Measurements from ENCODE around the gene MSL3. TPM values are rescaled to one million over a fixed set of nuclear protein-coding genes. Genes with fewer than 3 reads are reported as not detected.
A peak's percentile ranks its signal among the peaks of the same experiment; 100 is the strongest.

MSL3 gene
- polyA plus RNA-seq, 3 donors: 65.5 to 105 (median 86.0) TPM

GRCh38 chrX:11770320-11770719, 12.3 kb downstream of the MSL3 start:
- H3K4me2 ChIP-seq (replicated peaks; ENCODE audit: extremely low read depth, low read length, poor library complexity, severe bottlenecking): no peak overlapping the region
- no peak overlapping the region for H3K4me3 ChIP-seq (replicated peaks in 1 of 3; ENCODE audit: low read depth in 2 of 3, low read length in 3 of 3)
- H3K36me3 Mint-ChIP-seq: peaks cover 53 to 71% of the 10 kb centered on the region in 2 donors
- no peaks in the 10 kb centered on the region for H3K79me2 ChIP-seq (ENCODE audit: insufficient read depth, low read length)
- peak; percentile 49 to 66 (median 62) for DNase-seq
- peaks cover 12% of the 10 kb centered on the region for H4K20me1 ChIP-seq (ENCODE audit: insufficient read depth, low read length)
- peaks cover 0 to 3% (median 0%) of the 10 kb centered on the region in 3 donors for H3K27me3 Mint-ChIP-seq (ENCODE audit: low read depth in 3 of 3)
- H3K4me3 Mint-ChIP-seq: no peak overlapping the region
- H3K27ac ChIP-seq (ENCODE audit: low read depth in 1 of 2, low read length in 2 of 2): no peak overlapping the region
- intact Hi-C loops (cut with micrococcal nuclease): loop anchor here (5.0 kb wide), 1 partner anchor 238 kb away; no protein-coding TSS in a partner anchor
- no peak overlapping the region for H3K9ac ChIP-seq (ENCODE audit: insufficient read depth, low read length, poor library complexity, severe bottlenecking)
- H3K27me3 ChIP-seq (ENCODE audit: control insufficient read depth in 2 of 2, insufficient read depth in 2 of 2, low read length in 2 of 2): no peaks in the 10 kb centered on the region
- peaks cover 0 to 6% of the 10 kb centered on the region in 2 donors for H3K4me1 ChIP-seq (ENCODE audit: control insufficient read depth in 1 of 2, insufficient read depth in 2 of 2, low read length in 2 of 2)
- no peaks in the 10 kb centered on the region for H3K9me3 Mint-ChIP-seq
- no peaks in the 10 kb centered on the region for H3K9me3 ChIP-seq (replicated peaks in 1 of 2; ENCODE audit: control insufficient read depth in 1 of 2, insufficient read depth in 1 of 2, low read length in 2 of 2)
- peak overlapping the region in 3 of 7 donors; percentile 54 to 69 (median 64) for H3K27ac Mint-ChIP-seq
- no peak overlapping the region for H2AFZ ChIP-seq (ENCODE audit: insufficient read depth, low read depth, low read length, poor library complexity, severe bottlenecking)
- TF ChIP-seq CTCF (IDR thresholded peaks at IDR 0.05): peak; percentile 79
- WGBS (ENCODE audit: insufficient coverage): 4% methylated on average over 4 of the region's 12 CpGs
- peaks cover 15% of the 10 kb centered on the region for H3K4me1 Mint-ChIP-seq
- H3K36me3 ChIP-seq (replicated peaks in 1 of 2; ENCODE audit: control insufficient read depth in 1 of 2, insufficient read depth in 2 of 2, low read length in 2 of 2): peaks cover 63 to 88% of the 10 kb centered on the region in 2 donors

GRCh38 chrX:11778230-11778629, 20.2 kb downstream of the MSL3 start:
- no peak for DNase-seq
- intact Hi-C loops (cut with micrococcal nuclease): no loop called here
- Histone ChIP-seq H3K9ac (ENCODE audit: insufficient read depth, low read length, poor library complexity, severe bottlenecking) (no peak overlapping the region), H3K27ac (ENCODE audit: low read depth in 1 of 2, low read length in 2 of 2) (no peak overlapping the region), H4K20me1 (ENCODE audit: insufficient read depth, low read length) (no peaks in the 10 kb centered on the region), H3K9me3 (replicated peaks in 1 of 2; ENCODE audit: control insufficient read depth in 1 of 2, insufficient read depth in 1 of 2, low read length in 2 of 2) (no peaks in the 10 kb centered on the region), H3K4me2 (replicated peaks; ENCODE audit: extremely low read depth, low read length, poor library complexity, severe bottlenecking) (no peak overlapping the region), H2AFZ (ENCODE audit: insufficient read depth, low read depth, low read length, poor library complexity, severe bottlenecking) (no peak overlapping the region), H3K4me3 (replicated peaks in 1 of 3; ENCODE audit: low read depth in 2 of 3, low read length in 3 of 3) (no peak overlapping the region), H3K36me3 (replicated peaks in 1 of 2; ENCODE audit: control insufficient read depth in 1 of 2, insufficient read depth in 2 of 2, low read length in 2 of 2) (peaks cover 20 to 36% of the 10 kb centered on the region in 2 donors), H3K4me1 (ENCODE audit: control insufficient read depth in 1 of 2, insufficient read depth in 2 of 2, low read length in 2 of 2) (no peaks in the 10 kb centered on the region), H3K27me3 (ENCODE audit: control insufficient read depth in 2 of 2, insufficient read depth in 2 of 2, low read length in 2 of 2) (no peaks in the 10 kb centered on the region), H3K79me2 (ENCODE audit: insufficient read depth, low read length) (no peaks in the 10 kb centered on the region)
- Mint-ChIP-seq H3K27ac (peak overlapping the region in 3 of 7 donors; percentile 29 to 83 (median 63)), H3K4me3 (no peak overlapping the region), H3K36me3 (peaks cover 27 to 41% of the 10 kb centered on the region in 2 donors), H3K9me3 (no peaks in the 10 kb centered on the region), H3K27me3 (ENCODE audit: low read depth in 3 of 3) (peaks cover 0 to 5% (median 0%) of the 10 kb centered on the region in 3 donors), H3K4me1 (no peaks in the 10 kb centered on the region)
- no peak for TF ChIP-seq CTCF (IDR thresholded peaks at IDR 0.05)
- no CpG with 5 or more reads among the region's 4 CpGs for WGBS (ENCODE audit: insufficient coverage)
